Adipocyte (in vitro differentiated cells): Measurements from ENCODE around the gene RNU6-9.

Experiments
- DNase-seq: peaks from one replicate; pipeline ENCODE4 v3.0.0-alpha.2; 2015; ENCODE audit warnings: low read depth
- H3K27me3 ChIP-seq: replicated peaks from 2 replicates; pipeline ENCODE4 v1.7.0; 2013; ENCODE audit warnings: mild to moderate bottlenecking, low read length, moderate library complexity; ENCODE audit not compliant: control insufficient read depth, insufficient read depth
- H3K36me3 ChIP-seq: 2 replicates; pipeline ENCODE4 v1.7.0; 2013; ENCODE audit warnings: low read length, mild to moderate bottlenecking, moderate library complexity; ENCODE audit not compliant: control insufficient read depth, insufficient read depth, severe bottlenecking
- H3K4me1 ChIP-seq: 2 replicates; pipeline ENCODE4 v1.7.0; 2013; ENCODE audit warnings: mild to moderate bottlenecking, low read length, moderate library complexity; ENCODE audit not compliant: control insufficient read depth, insufficient read depth
- H3K4me3 ChIP-seq: 2 replicates; pipeline ENCODE4 v1.7.0; 2013; ENCODE audit warnings: mild to moderate bottlenecking, low read length, moderate library complexity
- H3K9ac ChIP-seq: 2 replicates; pipeline ENCODE4 v1.7.0; 2013; ENCODE audit warnings: mild to moderate bottlenecking, low read length, moderate library complexity
- H3K9me3 ChIP-seq: 2 replicates; pipeline ENCODE4 v1.7.0; 2013; ENCODE audit warnings: mild to moderate bottlenecking, low read length, moderate library complexity; ENCODE audit not compliant: control insufficient read depth

The RNU6-9 gene

DNA sequence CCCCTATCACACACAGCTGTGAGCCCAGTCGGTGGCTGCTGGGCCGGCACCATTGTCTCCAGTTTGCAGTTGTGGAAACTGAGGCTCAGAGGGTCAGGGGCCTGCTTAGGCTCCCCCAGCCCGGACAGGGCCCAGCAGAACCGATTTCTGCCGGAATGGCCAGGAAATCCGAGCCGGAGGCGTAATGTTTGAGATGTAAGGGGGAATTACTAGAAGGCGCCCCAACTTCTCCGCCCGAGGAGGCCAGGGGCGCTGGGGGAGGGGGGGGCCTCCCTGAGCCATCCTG is 24.8 kb downstream of the RNU6-9 start:
- H3K27me3 ChIP-seq = peaks cover 5% of the 10 kb centered on the region

DNA sequence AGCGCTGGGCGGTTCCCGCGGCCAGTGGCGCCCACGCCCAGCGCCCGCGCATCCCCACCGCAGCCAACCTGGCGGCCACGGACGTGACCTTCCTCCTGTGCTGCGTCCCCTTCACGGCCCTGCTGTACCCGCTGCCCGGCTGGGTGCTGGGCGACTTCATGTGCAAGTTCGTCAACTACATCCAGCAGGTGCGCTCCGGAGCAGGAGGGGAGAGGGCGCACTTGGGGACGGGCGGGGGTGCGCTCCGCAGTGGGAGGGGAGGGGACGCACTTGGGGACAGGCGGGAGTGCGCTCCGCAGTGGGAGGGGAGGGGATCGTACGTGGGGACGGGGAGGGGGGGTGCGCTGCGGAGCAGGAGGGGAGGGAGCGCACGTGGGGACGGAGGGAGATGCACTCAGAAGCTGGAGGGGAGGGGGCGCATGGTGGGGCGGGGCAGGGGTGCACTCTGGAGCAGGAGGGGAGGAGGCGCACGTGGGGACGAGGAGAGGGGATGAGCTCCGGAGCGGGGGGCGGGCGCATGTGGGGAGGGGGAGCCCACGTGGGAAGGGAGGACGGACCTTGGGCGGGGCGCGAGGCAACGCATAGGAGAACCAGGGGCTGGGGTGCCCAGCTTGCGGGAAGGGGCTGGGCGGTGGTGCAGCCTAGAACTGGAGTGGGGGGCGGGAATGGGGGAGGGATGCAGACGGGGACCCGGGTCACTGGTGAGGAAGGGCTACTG is 25.4 kb downstream of the RNU6-9 start:
- Histone ChIP-seq H3K9ac (no peak overlapping the region), H3K4me1 (peaks cover 4% of the 10 kb centered on the region), H3K36me3 (no peaks in the 10 kb centered on the region)

More for the DNA sequence above, 24.8 kb downstream of the RNU6-9 start:
- Histone ChIP-seq H3K4me3 (no peak overlapping the region), H3K9ac (no peak overlapping the region), H3K36me3 (no peaks in the 10 kb centered on the region), H3K4me1 (peaks cover 6% of the 10 kb centered on the region), H3K9me3 (no peaks in the 10 kb centered on the region)
- no peak for DNase-seq

DNA sequence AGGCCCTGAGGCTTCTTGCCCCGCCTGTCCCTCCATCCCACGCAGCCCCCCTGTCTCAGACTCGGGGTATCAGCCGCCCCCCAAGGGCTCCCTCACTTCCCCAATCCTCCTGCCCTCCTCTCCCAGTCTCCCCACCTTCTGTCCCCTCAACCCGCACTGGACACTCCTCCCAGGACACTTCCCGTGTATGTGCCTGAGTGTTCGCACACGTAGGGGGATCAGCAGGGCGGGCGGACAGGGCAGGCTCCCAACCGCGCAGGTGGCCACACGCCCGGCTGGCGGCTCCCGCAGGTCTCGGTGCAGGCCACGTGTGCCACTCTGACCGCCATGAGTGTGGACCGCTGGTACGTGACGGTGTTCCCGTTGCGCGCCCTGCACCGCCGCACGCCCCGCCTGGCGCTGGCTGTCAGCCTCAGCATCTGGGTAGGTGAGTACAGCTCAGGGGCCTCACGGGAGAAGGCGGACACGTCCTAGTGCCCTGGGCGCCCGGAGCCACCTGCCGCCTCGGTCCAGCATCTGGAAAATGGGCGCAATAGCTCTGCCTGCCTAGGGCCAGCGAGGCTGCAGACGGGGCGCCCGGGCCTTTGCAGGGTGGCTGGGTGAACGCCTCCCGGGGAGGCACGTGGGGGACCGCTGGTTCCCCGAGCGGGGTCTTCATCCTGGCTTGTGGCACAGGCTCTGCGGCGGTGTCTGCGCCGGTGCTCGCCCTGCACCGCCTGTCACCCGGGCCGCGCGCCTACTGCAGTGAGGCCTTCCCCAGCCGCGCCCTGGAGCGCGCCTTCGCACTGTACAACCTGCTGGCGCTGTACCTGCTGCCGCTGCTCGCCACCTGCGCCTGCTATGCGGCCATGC is 26.1 kb downstream of the RNU6-9 start:
- no peak for DNase-seq
- H3K27me3 ChIP-seq = peaks cover 5% of the 10 kb centered on the region
- H3K4me1 ChIP-seq = peaks cover 3% of the 10 kb centered on the region
- no peak overlapping the region for H3K9ac ChIP-seq
- H3K4me3 ChIP-seq = no peak overlapping the region
- H3K36me3 ChIP-seq = no peaks in the 10 kb centered on the region
- H3K9me3 ChIP-seq = no peaks in the 10 kb centered on the region

More for the DNA sequence above, 25.4 kb downstream of the RNU6-9 start:
- Histone ChIP-seq H3K9me3 (no peaks in the 10 kb centered on the region), H3K4me3 (no peak overlapping the region), H3K27me3 (peaks cover 5% of the 10 kb centered on the region)
- no peak for DNase-seq

DNA sequence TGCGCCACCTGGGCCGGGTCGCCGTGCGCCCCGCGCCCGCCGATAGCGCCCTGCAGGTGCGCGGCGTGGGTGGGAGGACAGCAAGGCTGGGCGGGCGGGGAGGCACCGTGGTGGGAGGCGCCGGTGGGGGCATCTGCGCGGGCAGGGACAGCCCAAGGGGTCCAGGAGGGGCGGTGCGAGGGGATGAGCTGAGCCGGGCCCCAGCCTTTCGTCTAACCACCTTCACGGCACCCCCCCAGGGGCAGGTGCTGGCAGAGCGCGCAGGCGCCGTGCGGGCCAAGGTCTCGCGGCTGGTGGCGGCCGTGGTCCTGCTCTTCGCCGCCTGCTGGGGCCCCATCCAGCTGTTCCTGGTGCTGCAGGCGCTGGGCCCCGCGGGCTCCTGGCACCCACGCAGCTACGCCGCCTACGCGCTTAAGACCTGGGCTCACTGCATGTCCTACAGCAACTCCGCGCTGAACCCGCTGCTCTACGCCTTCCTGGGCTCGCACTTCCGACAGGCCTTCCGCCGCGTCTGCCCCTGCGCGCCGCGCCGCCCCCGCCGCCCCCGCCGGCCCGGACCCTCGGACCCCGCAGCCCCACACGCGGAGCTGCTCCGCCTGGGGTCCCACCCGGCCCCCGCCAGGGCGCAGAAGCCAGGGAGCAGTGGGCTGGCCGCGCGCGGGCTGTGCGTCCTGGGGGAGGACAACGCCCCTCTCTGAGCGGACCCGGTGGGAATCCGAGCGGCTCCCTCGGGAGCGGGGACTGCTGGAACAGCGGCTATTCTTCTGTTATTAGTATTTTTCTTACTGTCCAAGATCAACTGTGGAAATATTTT is 27.0 kb downstream of the RNU6-9 start:
- Histone ChIP-seq H3K4me1 (peaks cover 7% of the 10 kb centered on the region), H3K9ac (no peak overlapping the region), H3K27me3 (peaks cover 5% of the 10 kb centered on the region), H3K36me3 (no peaks in the 10 kb centered on the region), H3K4me3 (no peak overlapping the region), H3K9me3 (no peaks in the 10 kb centered on the region)
- DNase-seq = peak; percentile 54

DNA sequence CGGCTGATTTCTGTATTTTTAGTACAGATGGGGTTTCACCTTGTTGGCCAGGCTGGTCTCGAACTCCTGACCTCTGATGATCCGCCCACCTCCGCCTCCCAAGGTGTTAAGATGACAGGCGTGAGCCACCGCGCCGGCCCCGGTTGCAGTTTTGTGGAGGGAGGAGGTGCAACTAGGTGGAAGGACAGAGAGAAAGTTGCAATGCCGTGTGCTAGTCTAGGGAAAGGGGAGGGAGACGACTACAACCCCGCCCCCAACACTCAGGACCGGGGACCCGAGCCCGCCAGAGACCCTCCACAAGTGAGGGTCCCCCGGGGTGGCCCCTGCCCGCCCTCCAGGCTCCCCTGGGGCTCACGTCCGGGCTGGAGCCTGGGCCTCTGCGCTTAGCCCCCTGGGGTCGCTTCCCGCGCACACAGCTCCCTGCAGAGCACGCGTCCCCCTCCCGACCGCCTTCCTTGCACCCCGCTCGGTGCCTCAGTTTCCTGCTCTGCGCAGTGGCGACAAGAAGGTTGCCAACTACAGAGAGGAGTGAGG is 31.3 kb downstream of the RNU6-9 start:
- DNase-seq = no peak
- Histone ChIP-seq H3K4me1 (peaks cover 19% of the 10 kb centered on the region), H3K4me3 (peak overlapping the region; percentile 88), H3K36me3 (no peaks in the 10 kb centered on the region), H3K9me3 (no peaks in the 10 kb centered on the region), H3K9ac (peak overlapping the region; percentile 90), H3K27me3 (no peaks in the 10 kb centered on the region)

DNA sequence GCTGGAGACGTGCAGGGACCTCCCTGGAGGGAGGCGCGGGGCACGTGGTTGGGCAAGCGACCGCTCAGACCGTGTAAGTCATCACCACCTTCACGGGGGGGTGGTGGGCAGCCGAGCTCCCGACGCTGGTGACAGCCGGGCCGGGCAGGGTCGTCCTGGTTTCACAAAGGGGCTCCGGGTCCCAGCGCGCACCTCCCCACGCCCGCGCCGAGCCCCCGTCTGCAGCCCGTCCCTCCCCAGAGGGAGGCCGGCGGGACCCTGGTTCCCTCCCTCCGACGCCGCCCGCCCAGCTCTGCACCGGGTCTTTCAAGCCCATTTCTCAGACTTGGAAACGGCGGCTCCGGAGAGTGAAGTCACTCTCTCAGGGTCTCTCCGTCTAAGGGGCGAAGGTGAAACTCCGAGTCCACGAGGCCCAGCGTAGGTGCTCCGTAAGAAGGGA is 31.8 kb downstream of the RNU6-9 start:
- Histone ChIP-seq H3K4me1 (peaks cover 19% of the 10 kb centered on the region), H3K9me3 (no peaks in the 10 kb centered on the region), H3K9ac (peak overlapping the region; percentile 90), H3K4me3 (peak overlapping the region; percentile 88), H3K27me3 (no peaks in the 10 kb centered on the region), H3K36me3 (peaks cover 4% of the 10 kb centered on the region)
- DNase-seq = peak; percentile 53

DNA sequence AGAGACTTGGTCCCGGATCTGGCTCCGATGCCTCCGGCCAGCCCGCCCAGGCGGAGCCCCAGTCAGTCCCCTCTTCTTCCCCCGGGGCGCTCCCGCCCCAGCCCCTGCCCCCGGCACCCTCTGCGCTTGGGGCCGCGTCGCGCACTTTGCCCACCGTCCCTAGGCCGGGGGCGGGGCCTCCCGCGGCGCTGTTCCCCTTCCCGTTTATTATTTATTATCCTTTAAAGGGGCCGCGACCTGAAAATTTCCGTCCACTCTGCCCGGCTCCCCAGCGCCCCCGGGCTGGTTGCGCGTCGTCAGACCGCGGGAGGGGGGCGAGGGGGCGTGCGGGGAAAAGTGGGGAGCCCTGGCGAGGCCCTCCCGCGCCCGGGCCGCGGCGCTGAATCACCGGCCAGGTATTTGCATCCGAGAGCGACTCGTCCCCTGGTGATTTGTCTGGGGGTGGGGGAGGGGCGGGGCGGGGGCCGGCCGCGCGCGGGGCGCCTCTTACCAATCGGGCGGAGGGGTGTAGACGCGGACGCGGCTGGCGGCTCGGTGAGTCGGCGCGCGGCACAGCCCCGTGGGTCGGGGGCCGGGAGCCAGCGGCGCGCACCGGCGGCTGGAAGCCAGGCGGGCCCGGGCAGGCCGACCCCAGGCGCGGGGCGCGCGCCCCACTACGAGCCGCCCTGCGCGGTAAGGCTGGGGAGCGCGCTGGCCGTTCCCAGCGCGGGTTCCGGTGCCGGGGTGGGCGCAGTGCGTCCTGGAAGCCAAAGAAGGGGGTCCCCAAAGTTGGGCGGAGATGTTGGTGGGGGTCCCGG is 32.4 kb downstream of the RNU6-9 start, which contains the start of gene ARID3A:
ARID3A (plus strand) TSS at position 510 of the 797 bp plus-strand sequence. CDS start 3,494 bp downstream, outside the sequence.
- Histone ChIP-seq H3K4me3 (peak within 1 kb of the TSS; percentile 91), H3K36me3 (peaks cover 5% of the 10 kb centered on the region)
- DNase-seq = peak; percentile 91

DNA sequence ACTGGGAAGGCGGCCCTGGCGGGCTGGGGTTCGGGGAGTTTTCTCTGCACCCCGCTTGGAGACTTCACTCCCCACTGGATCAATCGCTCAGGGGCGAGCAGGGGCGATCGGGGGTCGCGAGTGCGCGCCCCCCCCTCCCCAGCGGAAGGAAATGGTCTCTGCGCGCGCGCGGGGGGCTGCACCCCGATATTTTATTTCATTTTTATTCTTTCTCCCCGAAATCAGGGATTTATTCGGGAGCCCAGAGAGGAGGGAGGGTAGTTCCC is 33.0 kb downstream of the RNU6-9 start:
- Histone ChIP-seq H3K27me3 (no peaks in the 10 kb centered on the region), H3K4me3 (peak overlapping the region; percentile 91), H3K36me3 (peaks cover 10% of the 10 kb centered on the region), H3K9me3 (no peaks in the 10 kb centered on the region), H3K4me1 (peaks cover 19% of the 10 kb centered on the region), H3K9ac (peak overlapping the region; percentile 97)
- DNase-seq = no peak

More for the DNA sequence above, 32.4 kb downstream of the RNU6-9 start, which contains the start of gene ARID3A:
- no peaks in the 10 kb centered on the region for H3K27me3 ChIP-seq
- peaks cover 19% of the 10 kb centered on the region for H3K4me1 ChIP-seq
- no peaks in the 10 kb centered on the region for H3K9me3 ChIP-seq
- peak within 1 kb of the TSS; percentile 97 for H3K9ac ChIP-seq

DNA sequence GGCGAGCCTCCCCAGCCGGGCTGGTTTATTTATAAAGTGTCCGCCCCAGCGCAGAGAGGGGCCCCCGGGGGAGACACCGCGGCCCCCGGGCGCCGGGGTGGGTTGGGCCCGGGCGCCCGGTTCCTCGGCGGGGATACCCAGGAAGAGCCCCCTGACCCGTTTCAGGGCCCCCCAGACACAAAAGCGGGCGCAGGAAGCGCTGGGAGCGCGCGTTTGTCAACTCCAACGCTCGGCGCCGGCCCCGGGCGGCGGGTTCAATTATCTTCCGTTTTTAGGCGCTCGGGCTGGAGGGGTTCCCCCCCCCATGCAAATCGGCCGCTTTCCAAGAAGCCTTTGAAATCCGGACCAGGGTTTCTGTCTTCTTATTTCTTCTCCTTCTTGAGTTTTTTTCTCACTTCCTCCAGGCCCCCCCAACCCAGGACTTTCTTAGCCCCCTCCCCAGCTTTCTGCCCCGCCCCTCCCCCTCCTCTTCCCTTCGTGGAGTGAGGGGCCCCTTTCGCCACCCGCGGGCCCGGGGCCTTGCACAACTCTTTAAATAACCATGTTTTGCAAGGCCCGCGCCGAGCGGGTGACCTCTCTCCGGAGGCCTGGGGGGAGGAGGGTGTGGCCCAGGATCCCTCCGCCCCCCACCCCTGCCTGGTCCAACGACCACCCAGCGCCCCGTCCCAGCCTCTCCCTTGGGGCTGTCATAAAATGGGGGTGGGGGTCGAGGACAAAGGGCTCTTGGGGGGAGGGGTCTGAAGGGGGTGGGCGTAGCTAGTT is 33.5 kb downstream of the RNU6-9 start:
- Histone ChIP-seq H3K36me3 (peaks cover 10% of the 10 kb centered on the region), H3K27me3 (no peaks in the 10 kb centered on the region), H3K9me3 (no peaks in the 10 kb centered on the region), H3K9ac (peak overlapping the region; percentile 97), H3K4me3 (peak overlapping the region; percentile 91), H3K4me1 (peaks cover 19% of the 10 kb centered on the region)
- DNase-seq = peak; percentile 89

DNA sequence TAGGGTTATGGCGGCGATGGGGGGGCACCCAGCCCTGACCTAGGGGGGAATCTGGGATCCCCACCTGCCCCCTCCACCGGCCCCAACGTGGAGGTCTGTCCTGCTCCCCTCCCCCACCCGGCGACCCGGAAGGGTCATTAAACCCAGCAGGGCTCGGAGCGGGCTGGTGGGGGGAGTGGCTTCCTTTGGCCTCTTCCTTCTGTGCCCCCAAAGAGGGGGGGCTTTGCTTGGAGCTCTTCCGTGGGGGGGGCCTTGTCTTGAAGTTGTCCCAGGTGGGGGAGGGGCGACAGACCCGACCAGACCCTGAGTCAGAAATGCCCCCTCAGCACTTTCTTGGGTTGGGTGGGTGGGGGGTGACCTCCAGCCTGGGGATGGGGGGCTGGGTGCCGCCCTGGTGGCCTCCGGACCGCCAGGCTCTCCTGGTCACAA is 34.1 kb downstream of the RNU6-9 start:
- Histone ChIP-seq H3K4me3 (peak overlapping the region; percentile 91), H3K36me3 (peaks cover 15% of the 10 kb centered on the region), H3K9me3 (no peaks in the 10 kb centered on the region), H3K9ac (peak overlapping the region; percentile 97), H3K4me1 (peaks cover 18% of the 10 kb centered on the region), H3K27me3 (no peaks in the 10 kb centered on the region)
- peak; percentile 39 for DNase-seq
